Common myeloid progenitor, CD34-positive (primary cell): ENCODE data around the gene MRPS18A.
A peak's percentile ranks its signal among the peaks of the same experiment; 100 is the strongest.

Experiments used
- CTCF ChIA-PET: fragments of 350-600 bp; sonication (Branson Sonifier 250); formaldehyde crosslinking; loops from one replicate; lab custom pipeline; 2021; ENCODE audit warnings: antibody characterized with exemption; lab: Charles Lee
- POLR2A ChIA-PET: fragments of 350-600 bp; sonication (Branson Sonifier 250); formaldehyde crosslinking; loops from one replicate; lab custom pipeline; 2021; ENCODE audit warnings: antibody characterized with exemption; lab: Charles Lee
- DNase-seq, 3 donors: peaks; one replicate each; pipeline versions ENCODE4 v3.0.0 to v3.0.0-alpha.2; 2013
- H3K27ac ChIP-seq, 2 experiments: 1 replicate in 1 of 2; 2 replicates in 1 of 2; pipeline ENCODE4 v1.7.0; 2013; ENCODE audit warnings: inconsistent platforms in 2 of 2, low read length in 2 of 2, mild to moderate bottlenecking in 2 of 2, low read depth in 1 of 2, moderate library complexity in 1 of 2; ENCODE audit not compliant: severe bottlenecking in 2 of 2, insufficient read depth in 1 of 2, poor library complexity in 1 of 2
- H3K27me3 ChIP-seq, 5 experiments: replicated peaks in 2 of 5; 1 replicate in 3 of 5; 2 replicates in 2 of 5; pipeline versions ENCODE4 v1.6.1 to v1.7.0; 2013; ENCODE audit warnings: low read length in 4 of 5, mild to moderate bottlenecking in 2 of 5, moderate library complexity in 2 of 5, inconsistent platforms in 1 of 5; ENCODE audit not compliant: insufficient read depth in 5 of 5, control insufficient read depth in 4 of 5
- H3K36me3 ChIP-seq, 4 experiments: 1 replicate in 2 of 4; 2 replicates in 2 of 4; pipeline versions ENCODE4 v1.6.1 to v1.7.0; 2013; ENCODE audit warnings: low read length in 3 of 4, control low read depth in 1 of 4, mild to moderate bottlenecking in 1 of 4; ENCODE audit not compliant: control insufficient read depth in 4 of 4, insufficient read depth in 4 of 4
- H3K4me1 ChIP-seq, 4 experiments: 1 replicate in 3 of 4; 2 replicates in 1 of 4; pipeline versions ENCODE4 v1.6.1 to v1.7.1; 2013; ENCODE audit warnings: low read length in 3 of 4, mild to moderate bottlenecking in 3 of 4, control low read depth in 1 of 4, inconsistent platforms in 1 of 4, moderate library complexity in 1 of 4; ENCODE audit not compliant: control insufficient read depth in 4 of 4, insufficient read depth in 4 of 4; ENCODE audit errors: control extremely low read depth in 1 of 4
- H3K4me3 ChIP-seq, 7 experiments: 1 replicate in 4 of 7; 2 replicates in 3 of 7; pipeline versions ENCODE4 v1.5.1 to v1.7.0; 2013; ENCODE audit warnings: mild to moderate bottlenecking in 7 of 7, low read length in 6 of 7, moderate library complexity in 6 of 7, inconsistent platforms in 2 of 7, low read depth in 2 of 7, control low read depth in 1 of 7; ENCODE audit not compliant: insufficient read depth in 4 of 7, control insufficient read depth in 1 of 7; ENCODE audit errors: extremely low read depth in 1 of 7
- H3K9me3 ChIP-seq, 5 experiments: 1 replicate in 4 of 5; 2 replicates in 1 of 5; pipeline versions ENCODE4 v1.6.1 to v1.7.1; 2013; ENCODE audit warnings: low read length in 4 of 5, mild to moderate bottlenecking in 2 of 5, inconsistent platforms in 1 of 5, low read depth in 1 of 5, moderate library complexity in 1 of 5; ENCODE audit not compliant: control insufficient read depth in 4 of 5, insufficient read depth in 2 of 5; ENCODE audit errors: control extremely low read depth in 1 of 5
- WGBS: methylation state at CpG from one replicate; pipeline ENCODE4 v1.1.5; 2013; ENCODE audit not compliant: insufficient coverage; 5-methylcytosine and 5-hydroxymethylcytosine counted together

MRPS18A gene

GRCh38 chr6:43707269-43707668 is 19.7 kb upstream of the MRPS18A start:
- no peak overlapping the region for H3K27ac ChIP-seq
- peaks cover 7 to 18% (median 13%) of the 10 kb centered on the region in 4 experiments for H3K4me1 ChIP-seq
- no peak for DNase-seq
- WGBS = 100% methylated on average over 7 of the region's 7 CpGs
- POLR2A ChIA-PET = no interaction called here
- no peaks in the 10 kb centered on the region for H3K27me3 ChIP-seq
- H3K4me3 ChIP-seq = no peak overlapping the region
- H3K9me3 ChIP-seq = no peaks in the 10 kb centered on the region
- H3K36me3 ChIP-seq = no peaks in the 10 kb centered on the region
- CTCF ChIA-PET = interaction anchor here (1.5 kb wide), 1 partner anchor 8 kb away, joined by 7 read pairs; no protein-coding TSS in a partner anchor

- no peak overlapping the region for H3K4me3 ChIP-seq
- POLR2A ChIA-PET = no interaction called here
- CTCF ChIA-PET = interaction anchor here (1.5 kb wide), 1 partner anchor 8 kb away, joined by 7 read pairs; no protein-coding TSS in a partner anchor
- H3K9me3 ChIP-seq = no peaks in the 10 kb centered on the region
- DNase-seq = no peak
- H3K27ac ChIP-seq = no peak overlapping the region
- no peaks in the 10 kb centered on the region for H3K36me3 ChIP-seq
- peaks cover 7 to 19% (median 13%) of the 10 kb centered on the region in 4 experiments for H3K4me1 ChIP-seq
- 89% methylated on average over 8 of the region's 8 CpGs for WGBS
- H3K27me3 ChIP-seq = peaks cover 0 to 3% (median 0%) of the 10 kb centered on the region in 5 experiments
These were observed 19.2 kb upstream of the MRPS18A start for GRCh38 chr6:43706788-43707187.

GRCh38 chr6:43705996-43706395 is 18.4 kb upstream of the MRPS18A start:
- ChIA-PET CTCF (interaction anchor here (0.8 to 1.5 kb wide), 4 partner anchors 9 to 34 kb away, joined by 3 to 7 read pairs (median 4); no protein-coding TSS in a partner anchor), POLR2A (no interaction called here)
- Histone ChIP-seq H3K4me3 (no peak overlapping the region), H3K9me3 (no peaks in the 10 kb centered on the region), H3K4me1 (peaks cover 7 to 19% (median 13%) of the 10 kb centered on the region in 4 experiments), H3K27ac (no peak overlapping the region), H3K36me3 (no peaks in the 10 kb centered on the region), H3K27me3 (peaks cover 0 to 3% (median 0%) of the 10 kb centered on the region in 5 experiments)
- peak in 2 of 3 donors; percentile 71 to 80 for DNase-seq
- WGBS = 85% methylated on average over 2 of the region's 3 CpGs

- H3K36me3 ChIP-seq = no peaks in the 10 kb centered on the region
- H3K27me3 ChIP-seq = peaks cover 0 to 3% (median 0%) of the 10 kb centered on the region in 5 experiments
- no peak overlapping the region for H3K4me3 ChIP-seq
- DNase-seq = no peak
- 97% methylated on average over 3 of the region's 8 CpGs for WGBS
- CTCF ChIA-PET = interaction anchor here (1.3 kb wide), 1 partner anchor 12 kb away, joined by 3 read pairs; no protein-coding TSS in a partner anchor
- H3K27ac ChIP-seq = no peak overlapping the region
- POLR2A ChIA-PET = no interaction called here
- H3K9me3 ChIP-seq = no peaks in the 10 kb centered on the region
- H3K4me1 ChIP-seq = peaks cover 7 to 19% (median 13%) of the 10 kb centered on the region in 4 experiments
These were observed 16.2 kb upstream of the MRPS18A start for GRCh38 chr6:43703512-43704429.

GRCh38 chr6:43702534-43703440 is 15.2 kb upstream of the MRPS18A start:
- ChIA-PET POLR2A (no interaction called here), CTCF (interaction anchor here (1.3 kb wide), 1 partner anchor 11 kb away, joined by 3 read pairs; no protein-coding TSS in a partner anchor)
- Histone ChIP-seq H3K36me3 (no peaks in the 10 kb centered on the region), H3K4me1 (peaks cover 7 to 19% (median 13%) of the 10 kb centered on the region in 4 experiments), H3K9me3 (no peaks in the 10 kb centered on the region), H3K27ac (peak overlapping the region in 1 of 2 experiments; percentile 55), H3K27me3 (peaks cover 0 to 3% (median 0%) of the 10 kb centered on the region in 5 experiments), H3K4me3 (peak overlapping the region in 1 of 7 experiments; percentile 45)
- peak; percentile 81 to 92 (median 89) for DNase-seq
- WGBS = 45% methylated on average over 10 of the region's 15 CpGs

GRCh38 chr6:43702171-43702533 is 14.6 kb upstream of the MRPS18A start:
- 44% methylated on average over 2 of the region's 2 CpGs for WGBS
- H3K27ac ChIP-seq = peak overlapping the region in 1 of 2 experiments; percentile 55
- no peaks in the 10 kb centered on the region for H3K36me3 ChIP-seq
- H3K27me3 ChIP-seq = peaks cover 0 to 3% (median 0%) of the 10 kb centered on the region in 5 experiments
- no peaks in the 10 kb centered on the region for H3K9me3 ChIP-seq
- peaks cover 7 to 19% (median 13%) of the 10 kb centered on the region in 4 experiments for H3K4me1 ChIP-seq
- no peak overlapping the region for H3K4me3 ChIP-seq
- CTCF ChIA-PET = no interaction called here
- DNase-seq = no peak
- POLR2A ChIA-PET = no interaction called here
